GM12878 (cell line): ENCODE results near the gene CDC42SE2.

Experiments
- EP300 ChIP-seq, 2 experiments: fragments of 150-350 bp in 1 of 2; IDR thresholded peaks; 2 replicates each; pipeline ENCODE4 v1.6.1; 2011 to 2012; ENCODE audit warnings: low read depth in 2 of 2, low read length in 2 of 2, borderline replicate concordance in 1 of 2, improper control_type of control experiment in 1 of 2, inconsistent platforms in 1 of 2; ENCODE audit not compliant: control insufficient read depth in 1 of 2
- NRF1 ChIP-seq: conservative IDR thresholded peaks from 2 replicates; pipeline ENCODE4 v1.6.1; 2011; ENCODE audit warnings: mild to moderate bottlenecking, low read depth, low read length, improper control_type of control experiment
- SMAD1 ChIP-seq: fragments of 450-650 bp; IDR thresholded peaks from 2 replicates; pipeline ENCODE4 v1.6.1; 2018; ENCODE audit warnings: mild to moderate bottlenecking, low read depth; ENCODE audit not compliant: partially characterized antibody
- TF ChIP-seq, protein P1 (sequence below): IDR thresholded peaks from 2 replicates; pipeline ENCODE4 v1.6.1; 2011; ENCODE audit warnings: borderline replicate concordance, low read depth, mild to moderate bottlenecking, moderate library complexity, mixed read lengths, low read length; ENCODE audit not compliant: insufficient read depth; ENCODE audit errors: extremely low read length
- TF ChIP-seq, protein P2 (sequence below), 3 experiments: IDR thresholded peaks in 2 of 3; conservative IDR thresholded peaks in 1 of 3; 2 replicates each; pipeline ENCODE4 v1.5.1; 2011; ENCODE audit warnings: low read depth in 3 of 3, low read length in 3 of 3, mild to moderate bottlenecking in 3 of 3, control low read depth in 2 of 3, moderate library complexity in 2 of 3, inconsistent platforms in 1 of 3, mixed read lengths in 1 of 3; ENCODE audit not compliant: control insufficient read depth in 2 of 3, insufficient read depth in 1 of 3; ENCODE audit errors: extremely low read depth in 1 of 3

DNA sequence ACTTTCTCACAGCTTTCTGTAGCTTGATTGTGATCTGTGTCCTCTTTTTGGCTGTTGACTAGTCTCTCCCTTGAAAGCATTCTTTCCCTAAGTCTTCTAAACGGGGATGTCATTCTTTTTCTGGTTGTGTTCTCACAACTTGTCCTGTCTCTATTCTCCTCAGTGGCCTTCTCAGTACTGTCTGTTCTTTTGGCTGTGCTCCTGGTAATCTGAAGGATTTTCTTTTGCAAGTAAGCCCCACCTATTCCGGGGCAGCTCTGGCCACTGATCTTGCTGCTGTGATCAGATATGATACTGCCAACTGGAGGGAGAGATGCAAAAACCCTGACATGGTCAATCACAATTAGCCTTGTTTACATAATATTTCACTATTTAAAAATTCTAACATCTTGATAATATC, 172.2 kb downstream of the CDC42SE2 start:
- TF ChIP-seq, protein P1, sequence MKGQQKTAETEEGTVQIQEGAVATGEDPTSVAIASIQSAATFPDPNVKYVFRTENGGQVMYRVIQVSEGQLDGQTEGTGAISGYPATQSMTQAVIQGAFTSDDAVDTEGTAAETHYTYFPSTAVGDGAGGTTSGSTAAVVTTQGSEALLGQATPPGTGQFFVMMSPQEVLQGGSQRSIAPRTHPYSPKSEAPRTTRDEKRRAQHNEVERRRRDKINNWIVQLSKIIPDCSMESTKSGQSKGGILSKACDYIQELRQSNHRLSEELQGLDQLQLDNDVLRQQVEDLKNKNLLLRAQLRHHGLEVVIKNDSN = no peak
- TF ChIP-seq SMAD1 = no peak
- TF ChIP-seq, protein P2, sequence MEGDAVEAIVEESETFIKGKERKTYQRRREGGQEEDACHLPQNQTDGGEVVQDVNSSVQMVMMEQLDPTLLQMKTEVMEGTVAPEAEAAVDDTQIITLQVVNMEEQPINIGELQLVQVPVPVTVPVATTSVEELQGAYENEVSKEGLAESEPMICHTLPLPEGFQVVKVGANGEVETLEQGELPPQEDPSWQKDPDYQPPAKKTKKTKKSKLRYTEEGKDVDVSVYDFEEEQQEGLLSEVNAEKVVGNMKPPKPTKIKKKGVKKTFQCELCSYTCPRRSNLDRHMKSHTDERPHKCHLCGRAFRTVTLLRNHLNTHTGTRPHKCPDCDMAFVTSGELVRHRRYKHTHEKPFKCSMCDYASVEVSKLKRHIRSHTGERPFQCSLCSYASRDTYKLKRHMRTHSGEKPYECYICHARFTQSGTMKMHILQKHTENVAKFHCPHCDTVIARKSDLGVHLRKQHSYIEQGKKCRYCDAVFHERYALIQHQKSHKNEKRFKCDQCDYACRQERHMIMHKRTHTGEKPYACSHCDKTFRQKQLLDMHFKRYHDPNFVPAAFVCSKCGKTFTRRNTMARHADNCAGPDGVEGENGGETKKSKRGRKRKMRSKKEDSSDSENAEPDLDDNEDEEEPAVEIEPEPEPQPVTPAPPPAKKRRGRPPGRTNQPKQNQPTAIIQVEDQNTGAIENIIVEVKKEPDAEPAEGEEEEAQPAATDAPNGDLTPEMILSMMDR (IDR thresholded peaks at IDR 0.05 in 2 of 3, conservative IDR thresholded peaks at IDR 0.05 in 1 of 3; ENCODE audit: control insufficient read depth in 2 of 3, extremely low read depth in 1 of 3, insufficient read depth in 1 of 3, low read depth in 3 of 3, low read length in 3 of 3) = no peak
- no peak for TF ChIP-seq NRF1
- no peak for TF ChIP-seq EP300 (IDR thresholded peaks at IDR 0.05; ENCODE audit: borderline replicate concordance in 1 of 2, control insufficient read depth in 1 of 2, low read depth in 2 of 2, low read length in 2 of 2)
